Lower lobe of right lung (tissue), 2 donors: Measurements from ENCODE around the gene FRMPD1. TPM values are rescaled to one million over a fixed set of nuclear protein-coding genes. Genes with fewer than 3 reads are reported as not detected.

Source experiments
- ATAC-seq, 2 donors: fragments of 200-7000 bp; cut with Tn5 transposase; one replicate each; pipeline ENCODE4 v1.9.1; 2020 to 2022; ENCODE audit warnings: mild to moderate bottlenecking in 2 of 2, moderate library complexity in 2 of 2
- DNase-seq: peaks from one replicate; pipeline ENCODE4 v3.0.0-alpha.2; 2020
- H3K27ac ChIP-seq: fragments of 200-600 bp; one replicate; pipeline ENCODE4 v1.8.0; 2022
- H3K27me3 ChIP-seq: fragments of 200-600 bp; one replicate; pipeline ENCODE4 v1.8.0; 2022; ENCODE audit warnings: low read depth
- H3K36me3 ChIP-seq: fragments of 200-600 bp; one replicate; pipeline ENCODE4 v1.8.0; 2022; ENCODE audit warnings: mild to moderate bottlenecking
- H3K4me1 ChIP-seq: fragments of 200-600 bp; one replicate; pipeline ENCODE4 v1.8.0; 2022
- H3K4me3 ChIP-seq: fragments of 200-600 bp; one replicate; pipeline ENCODE4 v1.8.0; 2022; ENCODE audit warnings: mild to moderate bottlenecking
- H3K9me3 ChIP-seq: fragments of 200-600 bp; one replicate; pipeline ENCODE4 v1.8.0; 2022
- intact Hi-C: fragments of 100-400 bp; cut with DNase I; formaldehyde crosslinking; loops from one replicate; pipeline ENCODE4 v1.11.0; 2022
- total RNA-seq: library from RNA; stranded (reverse); fragmentation: NEBNext Ultra II Directional; extraction: Animal tissue kit (Norgen Biotek cat#: 25700); gene quantifications from one replicate; pipeline ENCODE4 v1.2.1, GENCODE V29; 2021
- TF ChIP-seq, protein P1 (sequence below): fragments of 200-600 bp; IDR thresholded peaks from one replicate; pipeline ENCODE4 v1.8.0; 2022; ENCODE audit warnings: antibody characterized with exemption, mild to moderate bottlenecking
- donor health status: DM: no; HTN: yes; CAD: no; lungs with severe emphysema.

The FRMPD1 gene
- total RNA-seq, 1 donor from 2014 or later: 0.06 TPM

DNA sequence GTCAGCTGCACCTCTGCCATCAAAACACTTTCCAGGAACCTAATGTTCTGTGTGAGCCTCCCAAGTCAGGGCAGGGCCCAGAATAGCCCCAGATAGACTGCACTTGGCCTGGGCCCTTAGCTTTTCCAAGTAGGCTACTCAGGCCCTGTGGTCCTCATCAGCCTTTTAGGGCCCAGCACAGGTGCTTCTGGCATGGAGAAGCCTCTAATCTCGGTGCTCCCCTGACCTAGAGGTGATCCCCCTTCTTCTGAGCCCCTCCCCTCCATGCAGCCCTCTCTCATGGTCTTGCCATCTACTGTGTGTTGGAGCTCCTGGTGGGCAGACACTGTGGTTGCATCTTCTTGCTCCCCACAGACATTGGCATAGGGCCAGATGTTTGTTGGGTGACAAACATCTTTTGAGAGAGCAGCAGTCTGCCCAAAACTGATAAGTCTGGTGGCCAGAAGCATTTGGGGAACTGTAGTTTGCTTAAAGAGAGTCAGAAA is 28.1 kb downstream of the FRMPD1 start:
- Histone ChIP-seq H3K4me1 (no peaks in the 10 kb centered on the region), H3K27me3 (peaks cover 5% of the 10 kb centered on the region), H3K27ac (no peak overlapping the region), H3K9me3 (no peaks in the 10 kb centered on the region), H3K4me3 (no peak overlapping the region), H3K36me3 (no peaks in the 10 kb centered on the region)
- intact Hi-C loops: no loop called here
- ATAC-seq (no peak), DNase-seq (no peak)
- TF ChIP-seq, protein P1, sequence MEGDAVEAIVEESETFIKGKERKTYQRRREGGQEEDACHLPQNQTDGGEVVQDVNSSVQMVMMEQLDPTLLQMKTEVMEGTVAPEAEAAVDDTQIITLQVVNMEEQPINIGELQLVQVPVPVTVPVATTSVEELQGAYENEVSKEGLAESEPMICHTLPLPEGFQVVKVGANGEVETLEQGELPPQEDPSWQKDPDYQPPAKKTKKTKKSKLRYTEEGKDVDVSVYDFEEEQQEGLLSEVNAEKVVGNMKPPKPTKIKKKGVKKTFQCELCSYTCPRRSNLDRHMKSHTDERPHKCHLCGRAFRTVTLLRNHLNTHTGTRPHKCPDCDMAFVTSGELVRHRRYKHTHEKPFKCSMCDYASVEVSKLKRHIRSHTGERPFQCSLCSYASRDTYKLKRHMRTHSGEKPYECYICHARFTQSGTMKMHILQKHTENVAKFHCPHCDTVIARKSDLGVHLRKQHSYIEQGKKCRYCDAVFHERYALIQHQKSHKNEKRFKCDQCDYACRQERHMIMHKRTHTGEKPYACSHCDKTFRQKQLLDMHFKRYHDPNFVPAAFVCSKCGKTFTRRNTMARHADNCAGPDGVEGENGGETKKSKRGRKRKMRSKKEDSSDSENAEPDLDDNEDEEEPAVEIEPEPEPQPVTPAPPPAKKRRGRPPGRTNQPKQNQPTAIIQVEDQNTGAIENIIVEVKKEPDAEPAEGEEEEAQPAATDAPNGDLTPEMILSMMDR: no peak

DNA sequence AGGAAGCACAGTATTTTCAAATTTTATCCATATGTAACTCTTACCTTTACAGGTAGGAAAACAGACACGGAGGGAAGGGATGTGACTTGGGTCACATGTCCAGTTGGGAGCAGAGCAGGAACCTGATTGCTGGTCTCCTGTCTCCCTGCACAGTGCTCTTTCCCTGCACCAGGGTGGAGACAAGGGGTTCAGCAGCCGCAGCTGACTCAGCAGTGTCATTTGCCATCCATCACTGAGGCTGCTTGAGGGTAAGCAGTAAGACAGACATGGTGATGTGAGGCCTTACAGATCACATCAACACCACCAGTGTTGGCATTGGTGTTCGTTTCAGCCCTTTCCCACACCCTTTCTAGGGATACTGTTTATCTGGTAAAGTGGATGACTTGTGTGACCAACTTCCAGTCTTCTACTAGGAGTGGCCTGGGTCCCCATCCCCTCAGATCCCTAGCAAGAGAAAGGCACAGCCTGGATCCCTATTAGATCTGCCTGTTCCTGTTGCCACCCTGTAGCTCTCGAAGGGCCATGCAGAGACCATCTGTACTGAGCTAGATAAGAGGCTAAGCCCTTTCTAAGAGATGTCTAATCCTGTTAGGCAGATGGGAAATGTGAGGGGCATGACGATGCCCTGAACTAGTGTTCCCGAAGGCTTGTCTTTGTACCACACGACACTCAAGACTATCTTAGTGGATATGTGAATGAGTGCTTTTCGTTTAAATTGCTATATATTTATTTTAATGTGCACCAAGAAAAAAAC is 29.1 kb downstream of the FRMPD1 start:
- no peaks in the 10 kb centered on the region for H3K9me3 ChIP-seq
- no peak overlapping the region for H3K4me3 ChIP-seq
- TF ChIP-seq, protein P1: no peak
- peaks cover 5% of the 10 kb centered on the region for H3K27me3 ChIP-seq
- H3K27ac ChIP-seq: no peak overlapping the region
- ATAC-seq (no peak), DNase-seq (no peak)
- H3K4me1 ChIP-seq: no peaks in the 10 kb centered on the region
- no peaks in the 10 kb centered on the region for H3K36me3 ChIP-seq
- intact Hi-C loops: no loop called here

DNA sequence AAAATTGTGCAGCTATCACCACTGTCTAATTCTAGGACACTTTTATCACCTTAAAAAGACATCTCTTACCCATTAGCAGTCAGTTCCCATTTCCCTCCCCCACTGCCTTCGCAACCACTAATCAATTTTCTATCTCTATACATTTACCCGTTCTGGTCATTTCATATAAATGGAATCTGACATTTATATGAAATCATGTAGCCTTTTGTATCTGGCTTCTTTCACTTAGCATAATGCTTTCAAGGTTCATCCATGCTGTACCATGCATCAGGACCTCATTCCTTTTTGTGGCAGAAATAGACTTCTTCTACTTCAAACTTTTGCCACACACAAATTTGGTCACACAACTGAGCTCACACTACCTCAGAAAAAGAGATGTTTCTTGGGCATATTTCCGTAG is 32.2 kb downstream of the FRMPD1 start:
- H3K27ac ChIP-seq: no peak overlapping the region
- H3K36me3 ChIP-seq: no peaks in the 10 kb centered on the region
- no peak for DNase-seq
- intact Hi-C loops: no loop called here
- no peaks in the 10 kb centered on the region for H3K9me3 ChIP-seq
- H3K4me3 ChIP-seq: no peak overlapping the region
- H3K4me1 ChIP-seq: no peaks in the 10 kb centered on the region
- no peak for ATAC-seq
- H3K27me3 ChIP-seq: peaks cover 9% of the 10 kb centered on the region
- TF ChIP-seq, protein P1: no peak

DNA sequence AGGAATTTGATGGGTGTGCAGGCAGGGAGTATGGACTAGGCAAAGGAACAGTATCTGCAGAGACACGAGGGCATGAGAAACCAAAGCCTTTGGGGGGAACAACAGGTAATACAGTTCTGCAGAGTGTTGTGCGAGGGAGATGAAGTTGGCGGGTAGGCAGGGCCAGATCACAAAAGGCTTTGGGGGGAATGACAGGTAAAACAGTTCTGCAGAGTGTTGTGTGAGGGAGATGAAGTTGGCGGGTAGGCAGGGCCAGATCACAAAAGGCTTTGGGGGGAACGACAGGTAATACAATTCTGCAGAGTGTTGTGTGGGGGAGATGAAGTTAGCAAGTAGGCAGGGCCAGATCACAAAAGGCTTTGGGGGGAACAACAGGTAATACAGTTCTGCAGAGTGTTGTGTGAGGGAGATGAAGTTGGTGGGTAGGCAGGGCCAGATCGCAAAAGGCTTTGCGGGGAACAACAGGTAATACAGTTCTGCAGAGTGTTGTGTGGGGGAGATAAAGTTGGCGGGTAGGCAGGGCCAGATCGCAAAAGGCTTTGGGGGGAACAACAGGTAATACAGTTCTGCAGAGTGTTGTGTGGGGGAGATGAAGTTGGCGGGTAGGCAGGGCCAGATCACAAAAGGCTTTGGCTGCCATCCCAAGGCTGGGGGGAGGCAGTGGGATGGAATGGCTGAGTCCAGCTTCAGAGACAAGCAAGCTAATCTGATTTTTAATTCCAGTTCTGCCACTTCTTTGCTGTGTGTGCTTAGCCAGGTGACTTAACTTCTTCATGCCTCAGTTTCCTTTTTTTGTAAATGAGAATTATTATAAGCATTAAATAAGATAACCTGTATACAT is 33.0 kb downstream of the FRMPD1 start:
- Histone ChIP-seq H3K9me3 (no peaks in the 10 kb centered on the region), H3K4me1 (no peaks in the 10 kb centered on the region), H3K36me3 (no peaks in the 10 kb centered on the region), H3K27ac (no peak overlapping the region), H3K27me3 (peaks cover 9% of the 10 kb centered on the region), H3K4me3 (no peak overlapping the region)
- TF ChIP-seq, protein P1: no peak
- DNase-seq (no peak), ATAC-seq (no peak)
- intact Hi-C loops: no loop called here

DNA sequence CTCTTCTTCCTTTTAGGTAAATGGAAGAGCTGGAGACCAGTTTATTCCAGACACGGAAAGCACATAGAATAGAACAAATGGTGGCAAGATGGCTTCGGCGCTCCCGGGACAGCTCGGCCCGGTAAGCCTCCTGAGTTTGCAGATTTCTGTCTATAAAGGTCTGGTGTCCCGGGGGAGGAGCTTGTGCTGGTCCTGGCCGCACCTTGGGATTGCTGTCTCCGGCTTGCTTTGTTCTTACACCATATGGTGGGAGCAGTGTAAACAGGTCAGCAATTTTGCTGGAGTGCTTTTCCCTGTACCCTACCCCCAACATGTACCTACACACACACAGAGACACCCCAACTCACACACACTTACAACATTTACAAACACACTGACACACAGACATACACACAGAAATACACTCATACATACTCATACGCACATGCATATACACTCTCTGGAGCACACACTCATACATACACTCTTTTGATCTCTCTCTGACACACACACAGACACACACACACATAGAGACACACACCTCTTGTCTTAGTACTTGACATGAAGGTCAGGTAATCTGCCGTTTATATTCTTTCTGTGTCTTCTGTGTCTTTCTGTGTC is 42.0 kb downstream of the FRMPD1 start:
- DNase-seq (no peak), ATAC-seq (no peak)
- TF ChIP-seq, protein P1: no peak
- Histone ChIP-seq H3K27me3 (no peaks in the 10 kb centered on the region), H3K36me3 (no peaks in the 10 kb centered on the region), H3K4me3 (no peak overlapping the region), H3K4me1 (no peaks in the 10 kb centered on the region), H3K9me3 (no peaks in the 10 kb centered on the region), H3K27ac (no peak overlapping the region)
- intact Hi-C loops: no loop called here
